GM10248 (cell line): ENCODE results near the gene IL32.

Experiments
- CTCF ChIA-PET: fragments of 300-600 bp; sonication (Branson Sonifier 250); formaldehyde crosslinking; extraction: SDS; loops from one replicate; lab custom pipeline; 2021; ENCODE audit warnings: antibody characterized with exemption; lab: Yijun Ruan, JAX
- POLR2A ChIA-PET: fragments of 350-650 bp; sonication (Branson Sonifier 250); formaldehyde crosslinking; extraction: SDS; loops from one replicate; lab custom pipeline; 2020; ENCODE audit warnings: antibody characterized with exemption; lab: Yijun Ruan, JAX
- DNase-seq: peaks from one replicate; pipeline ENCODE4 v3.0.0; 2012; ENCODE audit errors: extremely low spot score
- CTCF ChIP-seq: IDR thresholded peaks from 2 replicates; pipeline ENCODE4 v1.5.1; 2012; ENCODE audit warnings: mild to moderate bottlenecking, low read depth; ENCODE audit errors: extremely low read depth, missing control alignments, control extremely low read depth

The IL32 gene

GRCh38 chr16:3101841-3102470, 36.5 kb downstream of the IL32 start:
- ChIA-PET POLR2A (no interaction called here), CTCF (interaction anchor here (0.7 to 15.3 kb wide), 15 partner anchors 10 to 74 kb away, joined by 3 to 246 read pairs (median 3); partner anchors contain the start of genes IL32, ZNF205 and ZNF213)
- no peak for DNase-seq
- no peak for TF ChIP-seq CTCF

- CTCF ChIA-PET, result interaction anchor here (0.8 to 15.3 kb wide), 6 partner anchors 10 to 75 kb away, joined by 3 to 246 read pairs (median 5); partner anchors contain the start of gene ZNF213
- POLR2A ChIA-PET, result interaction anchor here (0.7 to 1.0 kb wide), 2 partner anchors 44 to 53 kb away, joined by 3 read pairs; no protein-coding TSS in a partner anchor
- peak; percentile 99 for DNase-seq
- no peak for TF ChIP-seq CTCF
Observed at GRCh38 chr16:3106205-3106928, 40.9 kb downstream of the IL32 start.

DNA sequence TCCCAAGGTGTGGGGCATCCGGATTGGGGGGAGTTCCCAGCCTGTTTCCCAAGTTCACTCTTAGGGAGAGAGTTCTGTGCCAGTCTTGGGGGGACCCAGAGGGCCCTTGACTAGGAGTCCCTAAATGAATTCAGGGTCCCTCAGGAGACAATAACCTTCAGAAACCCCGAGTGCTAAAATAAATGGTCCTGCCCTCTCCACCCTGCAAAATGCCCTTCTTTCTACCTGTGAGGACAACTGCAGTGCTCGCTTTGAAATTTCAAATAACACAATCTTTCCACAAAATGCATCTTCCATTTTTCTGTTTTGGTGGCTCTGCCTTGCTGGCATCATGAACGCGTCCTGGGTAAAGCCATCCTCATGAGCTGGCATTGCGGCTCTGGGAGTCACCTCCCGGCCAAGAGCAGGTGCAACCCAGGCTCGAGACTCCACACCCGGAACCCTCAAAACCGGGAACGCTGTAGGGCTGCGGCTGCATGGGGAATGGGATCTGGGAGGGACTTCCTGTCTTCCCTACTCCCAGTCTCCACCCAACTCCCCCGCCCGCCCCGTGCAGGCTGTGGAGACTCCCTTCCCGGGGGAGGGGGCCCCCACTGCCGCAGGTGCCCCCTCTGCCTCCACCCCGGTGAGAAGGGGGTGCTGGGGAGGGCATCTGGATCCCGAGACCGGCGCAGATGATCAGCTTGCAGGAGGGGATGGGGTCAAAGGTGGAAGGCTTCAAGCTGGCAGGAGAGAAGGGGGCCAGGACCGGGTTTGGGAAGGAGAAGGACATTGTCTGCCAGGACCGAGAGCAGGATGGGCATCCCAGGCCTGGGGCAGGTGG, 46.8 kb downstream of the IL32 start, which contains the start of gene ZNF205:
ZNF205 (plus strand) TSS at position 529 of the 823 bp plus-strand sequence. CDS start 845 bp downstream, outside the sequence.
- POLR2A ChIA-PET, result no interaction called here
- TF ChIP-seq CTCF, result no peak
- CTCF ChIA-PET, result interaction anchor here (1.3 to 3.4 kb wide), 7 partner anchors 10 to 81 kb away, joined by 3 to 13 read pairs (median 9); no protein-coding TSS in a partner anchor
- no peak for DNase-seq

GRCh38 chr16:3112881-3113574, 47.6 kb downstream of the IL32 start:
- CTCF ChIA-PET, result interaction anchor here (1.0 to 3.4 kb wide), 6 partner anchors 9 to 82 kb away, joined by 3 to 13 read pairs (median 8); no protein-coding TSS in a partner anchor
- POLR2A ChIA-PET, result no interaction called here
- no peak for TF ChIP-seq CTCF
- no peak for DNase-seq

GRCh38 chr16:3113765-3114479, 48.5 kb downstream of the IL32 start:
- CTCF ChIA-PET, result interaction anchor here (1.0 to 3.4 kb wide), 6 partner anchors 10 to 83 kb away, joined by 3 to 22 read pairs (median 8); no protein-coding TSS in a partner anchor
- no peak for TF ChIP-seq CTCF
- no peak for DNase-seq
- POLR2A ChIA-PET, result no interaction called here
